Natural killer cell (primary cell): ENCODE measurements around the gene RIPK1. TPM values are rescaled to one million over a fixed set of nuclear protein-coding genes. Genes with fewer than 3 reads are reported as not detected.

ENCODE experiments used
- ATAC-seq, 3 donors: fragments of 150-1000 bp in 2 of 3; fragments of 200-7000 bp in 1 of 3; cut with Tn5 transposase; 1 replicate in 1 of 3; 2 replicates in 2 of 3; pipeline ENCODE4 v1.10.0; 2021; ENCODE audit warnings: mild to moderate bottlenecking in 2 of 3, moderate library complexity in 2 of 3
- DNase-seq, 2 donors: peaks; one replicate each; pipeline versions ENCODE4 v3.0.0 to v3.0.0-alpha.2; 2013 to 2021; ENCODE audit warnings: mixed read lengths in 1 of 2
- H3K27ac ChIP-seq: one replicate; pipeline ENCODE4 v1.5.1; 2013; ENCODE audit warnings: mild to moderate bottlenecking, low read length
- H3K27me3 ChIP-seq: one replicate; pipeline ENCODE4 v1.6.1; 2013; ENCODE audit warnings: low read length; ENCODE audit not compliant: control insufficient read depth, insufficient read depth
- H3K36me3 ChIP-seq: one replicate; pipeline ENCODE4 v1.6.1; 2013; ENCODE audit warnings: low read length; ENCODE audit not compliant: control insufficient read depth, insufficient read depth
- H3K4me1 ChIP-seq: one replicate; pipeline ENCODE4 v1.6.1; 2013; ENCODE audit warnings: low read length; ENCODE audit not compliant: control insufficient read depth, insufficient read depth
- H3K4me3 ChIP-seq: one replicate; pipeline ENCODE4 v1.5.1; 2013; ENCODE audit warnings: low read length
- H3K9me3 ChIP-seq: one replicate; pipeline ENCODE4 v1.6.1; 2013; ENCODE audit warnings: low read length; ENCODE audit not compliant: control insufficient read depth, insufficient read depth
- H3K27ac Mint-ChIP-seq, 2 donors: one replicate each; pipeline ENCODE4 v1.8.0; 2022; ENCODE audit warnings: mild to moderate bottlenecking in 2 of 2, mixed read lengths in 2 of 2, moderate library complexity in 1 of 2
- H3K27me3 Mint-ChIP-seq, 2 donors: one replicate each; pipeline ENCODE4 v1.8.0; 2022; ENCODE audit warnings: low read depth in 2 of 2, mixed read lengths in 2 of 2
- H3K36me3 Mint-ChIP-seq: one replicate; pipeline ENCODE4 v1.8.0; 2022; ENCODE audit warnings: mixed read lengths
- H3K4me1 Mint-ChIP-seq, 2 donors: one replicate each; pipeline ENCODE4 v1.8.0; 2022; ENCODE audit warnings: mixed read lengths in 2 of 2
- H3K4me3 Mint-ChIP-seq: one replicate; pipeline ENCODE4 v1.8.0; 2022; ENCODE audit warnings: mild to moderate bottlenecking, moderate library complexity, mixed read lengths
- H3K9me3 Mint-ChIP-seq, 2 donors: one replicate each; pipeline ENCODE4 v1.8.0; 2022; ENCODE audit warnings: mixed read lengths in 2 of 2
- CTCF ChIP-seq: fragments of 200-600 bp; IDR thresholded peaks from one replicate; pipeline ENCODE4 v1.8.0; 2022; ENCODE audit warnings: antibody characterized with exemption
- WGBS: methylation state at CpG from one replicate; pipeline ENCODE4 v1.1.7; 2013; ENCODE audit warnings: missing lambda C conversion rate; ENCODE audit not compliant: insufficient coverage; 5-methylcytosine and 5-hydroxymethylcytosine counted together
- intact Hi-C: fragments of 100-400 bp; cut with micrococcal nuclease; formaldehyde crosslinking; loops from one replicate; pipeline ENCODE4 v1.14.2; 2022
- total RNA-seq, 4 donors: library from RNA; stranded (reverse); fragments of 120-200 nt in 1 of 4; gene quantifications; one replicate each; pipeline versions ENCODE4 v1.2.3 to v1.2.4, GENCODE V29; 2013 to 2022

The RIPK1 gene
- total RNA-seq, 3 donors from 2014 or later (not counting 1 experiment from before 2014, with no cell fraction given) = 30.9 to 44.8 (median 34.5) TPM

- H3K27me3 Mint-ChIP-seq = no peaks in the 10 kb centered on the region
- intact Hi-C loops = no loop called here
- 91% methylated on average over 5 of the region's 5 CpGs for WGBS
- H3K4me3 Mint-ChIP-seq = no peak overlapping the region
- TF ChIP-seq CTCF = no peak
- no peaks in the 10 kb centered on the region for H3K36me3 ChIP-seq
- H3K27me3 ChIP-seq = no peaks in the 10 kb centered on the region
- H3K27ac Mint-ChIP-seq = no peak overlapping the region
- peaks cover 17 to 18% of the 10 kb centered on the region in 2 donors for H3K4me1 Mint-ChIP-seq
- ATAC-seq (no peak), DNase-seq (no peak)
- no peak overlapping the region for H3K4me3 ChIP-seq
- H3K9me3 Mint-ChIP-seq = no peaks in the 10 kb centered on the region
- H3K36me3 Mint-ChIP-seq = no peaks in the 10 kb centered on the region
- no peaks in the 10 kb centered on the region for H3K9me3 ChIP-seq
- H3K27ac ChIP-seq = no peak overlapping the region
- H3K4me1 ChIP-seq = peaks cover 7% of the 10 kb centered on the region
Measured at GRCh38 chr6:3120765-3121089, 52.4 kb downstream of the RIPK1 start.

- no peak overlapping the region for H3K27ac ChIP-seq
- Mint-ChIP-seq H3K27ac (no peak overlapping the region), H3K4me3 (no peak overlapping the region), H3K27me3 (no peaks in the 10 kb centered on the region), H3K36me3 (no peaks in the 10 kb centered on the region), H3K4me1 (peaks cover 12% of the 10 kb centered on the region in 2 donors), H3K9me3 (no peaks in the 10 kb centered on the region)
- TF ChIP-seq CTCF = no peak
- ATAC-seq = no peak
- H3K4me3 ChIP-seq = no peak overlapping the region
- 95% methylated on average over 9 of the region's 9 CpGs for WGBS
- H3K27me3 ChIP-seq = no peaks in the 10 kb centered on the region
- DNase-seq = no peak
- intact Hi-C loops = no loop called here
- no peaks in the 10 kb centered on the region for H3K9me3 ChIP-seq
- H3K4me1 ChIP-seq = peaks cover 9% of the 10 kb centered on the region
- H3K36me3 ChIP-seq = no peaks in the 10 kb centered on the region
Measured at GRCh38 chr6:3122823-3123182, 54.5 kb downstream of the RIPK1 start.

- Mint-ChIP-seq H3K27ac (no peak overlapping the region), H3K36me3 (no peaks in the 10 kb centered on the region), H3K9me3 (no peaks in the 10 kb centered on the region), H3K27me3 (no peaks in the 10 kb centered on the region), H3K4me1 (no peaks in the 10 kb centered on the region), H3K4me3 (no peak overlapping the region)
- Histone ChIP-seq H3K36me3 (no peaks in the 10 kb centered on the region), H3K9me3 (no peaks in the 10 kb centered on the region), H3K27me3 (no peaks in the 10 kb centered on the region), H3K27ac (no peak overlapping the region), H3K4me3 (no peak overlapping the region), H3K4me1 (peaks cover 3% of the 10 kb centered on the region)
- DNase-seq (no peak), ATAC-seq (no peak)
- intact Hi-C loops = no loop called here
- TF ChIP-seq CTCF = no peak
- WGBS = 84% methylated on average over 8 of the region's 8 CpGs
Measured at GRCh38 chr6:3124667-3125066, 56.4 kb downstream of the RIPK1 start.

GRCh38 chr6:3125815-3126214 lies 57.5 kb downstream of the RIPK1 start:
- Histone ChIP-seq H3K4me3 (no peak overlapping the region), H3K9me3 (no peaks in the 10 kb centered on the region), H3K27ac (no peak overlapping the region), H3K4me1 (peaks cover 3% of the 10 kb centered on the region), H3K36me3 (no peaks in the 10 kb centered on the region), H3K27me3 (no peaks in the 10 kb centered on the region)
- Mint-ChIP-seq H3K27ac (no peak overlapping the region), H3K4me1 (no peaks in the 10 kb centered on the region), H3K27me3 (no peaks in the 10 kb centered on the region), H3K36me3 (no peaks in the 10 kb centered on the region), H3K9me3 (no peaks in the 10 kb centered on the region), H3K4me3 (no peak overlapping the region)
- 44% methylated on average over 2 of the region's 2 CpGs for WGBS
- intact Hi-C loops = loop anchor here (1.0 kb wide), 1 partner anchor 125 kb away; no protein-coding TSS in a partner anchor
- no peak for TF ChIP-seq CTCF
- ATAC-seq = no peak
- no peak for DNase-seq
